Neuronal stem cell (in vitro differentiated cells): ENCODE results near the gene DZANK1.

Experiments
- DNase-seq: peaks from one replicate; pipeline ENCODE4 v3.0.0-alpha.2; 2013; ENCODE audit warnings: low spot score
- H2AFZ ChIP-seq: one replicate; pipeline ENCODE4 v1.6.1; 2013; ENCODE audit warnings: mild to moderate bottlenecking, low read length, inconsistent platforms
- H2AK5ac ChIP-seq: 2 replicates; pipeline ENCODE4 v1.6.1; 2013; ENCODE audit warnings: low read depth, mild to moderate bottlenecking, inconsistent platforms, low read length, moderate library complexity, mixed read lengths
- H2BK120ac ChIP-seq: 2 replicates; pipeline ENCODE4 v1.6.1; 2013; ENCODE audit warnings: low read depth, mild to moderate bottlenecking, inconsistent platforms, low read length, moderate library complexity, mixed read lengths
- H2BK12ac ChIP-seq: one replicate; pipeline ENCODE4 v1.6.1; 2013; ENCODE audit warnings: low read length, inconsistent platforms
- H2BK15ac ChIP-seq: 2 replicates; pipeline ENCODE4 v1.6.1; 2013; ENCODE audit warnings: mild to moderate bottlenecking, low read length, inconsistent platforms, mixed read lengths
- H2BK5ac ChIP-seq: one replicate; pipeline ENCODE4 v1.6.1; 2013; ENCODE audit warnings: inconsistent platforms, mild to moderate bottlenecking, low read length, moderate library complexity
- H3K14ac ChIP-seq: one replicate; pipeline ENCODE4 v1.6.1; 2013; ENCODE audit warnings: low read length, inconsistent platforms
- H3K18ac ChIP-seq: 2 replicates; pipeline ENCODE4 v1.6.1; 2013; ENCODE audit warnings: low read length, inconsistent platforms
- H3K23ac ChIP-seq: 2 replicates; pipeline ENCODE4 v1.6.1; 2013; ENCODE audit warnings: low read depth, mild to moderate bottlenecking, mixed read lengths, low read length, inconsistent platforms; ENCODE audit not compliant: poor library complexity
- H3K27ac ChIP-seq: replicated peaks from 3 replicates; pipeline ENCODE4 v1.5.1; 2013; ENCODE audit warnings: low read length, inconsistent platforms
- H3K27me3 ChIP-seq, 3 experiments: 2 replicates each; pipeline ENCODE4 v1.6.1; 2013; ENCODE audit warnings: low read length in 3 of 3, mild to moderate bottlenecking in 2 of 3, inconsistent platforms in 1 of 3, low read depth in 1 of 3, mixed read lengths in 1 of 3, moderate library complexity in 1 of 3; ENCODE audit not compliant: control insufficient read depth in 3 of 3, insufficient read depth in 3 of 3
- H3K36me3 ChIP-seq, 2 donors: replicated peaks in 1 of 2; 2 replicates each; pipeline ENCODE4 v1.6.1; 2013; ENCODE audit warnings: low read length in 2 of 2; ENCODE audit not compliant: control insufficient read depth in 2 of 2, insufficient read depth in 2 of 2
- H3K4ac ChIP-seq: 2 replicates; pipeline ENCODE4 v1.6.1; 2013; ENCODE audit warnings: inconsistent platforms, mild to moderate bottlenecking, low read length, moderate library complexity
- H3K4me1 ChIP-seq, 2 donors: 1 replicate in 1 of 2; 2 replicates in 1 of 2; pipeline ENCODE4 v1.6.1; 2013; ENCODE audit warnings: low read length in 2 of 2, low read depth in 1 of 2; ENCODE audit not compliant: control insufficient read depth in 2 of 2, insufficient read depth in 1 of 2
- H3K4me2 ChIP-seq: one replicate; pipeline ENCODE4 v1.6.1; 2013; ENCODE audit warnings: mild to moderate bottlenecking, low read length, inconsistent platforms; ENCODE audit not compliant: insufficient read depth, poor library complexity, severe bottlenecking
- H3K4me3 ChIP-seq, 2 donors: 2 replicates each; pipeline ENCODE4 v1.5.1; 2013; ENCODE audit warnings: low read length in 2 of 2, mild to moderate bottlenecking in 2 of 2, inconsistent platforms in 1 of 2, moderate library complexity in 1 of 2
- H3K79me1 ChIP-seq: one replicate; pipeline ENCODE4 v1.6.1; 2013; ENCODE audit warnings: low read depth, mild to moderate bottlenecking, inconsistent platforms, low read length, moderate library complexity
- H3K9ac ChIP-seq: one replicate; pipeline ENCODE4 v1.6.1; 2013; ENCODE audit warnings: mild to moderate bottlenecking, low read depth, low read length, inconsistent platforms; ENCODE audit not compliant: poor library complexity
- H3K9me3 ChIP-seq, 2 donors: replicated peaks in 1 of 2; 2 replicates each; pipeline versions ENCODE3 to v1.6.1; 2013; ENCODE audit warnings: low read length in 2 of 2, mild to moderate bottlenecking in 2 of 2, inconsistent platforms in 1 of 2, low read depth in 1 of 2, mixed read lengths in 1 of 2, moderate library complexity in 1 of 2; ENCODE audit not compliant: control insufficient read depth in 2 of 2, insufficient read depth in 1 of 2
- H4K8ac ChIP-seq: one replicate; pipeline ENCODE4 v1.6.1; 2013; ENCODE audit warnings: low read depth, mild to moderate bottlenecking, inconsistent platforms, low read length, moderate library complexity
- H4K91ac ChIP-seq: one replicate; pipeline ENCODE4 v1.6.1; 2013; ENCODE audit warnings: low read length, low read depth, mild to moderate bottlenecking, inconsistent platforms; ENCODE audit not compliant: poor library complexity
- WGBS, 2 donors: extraction: QIAGEN DNeasy Blood & Tissue Kit; methylation state at CpG; one replicate each; pipeline ENCODE4 v1.1.7; 2013; ENCODE audit warnings: missing lambda C conversion rate in 2 of 2, mixed read lengths in 1 of 2; ENCODE audit not compliant: insufficient read length in 2 of 2, insufficient replicate concordance in 1 of 2; ENCODE audit errors: extremely low coverage in 2 of 2; 5-methylcytosine and 5-hydroxymethylcytosine counted together

The DZANK1 gene

DNA sequence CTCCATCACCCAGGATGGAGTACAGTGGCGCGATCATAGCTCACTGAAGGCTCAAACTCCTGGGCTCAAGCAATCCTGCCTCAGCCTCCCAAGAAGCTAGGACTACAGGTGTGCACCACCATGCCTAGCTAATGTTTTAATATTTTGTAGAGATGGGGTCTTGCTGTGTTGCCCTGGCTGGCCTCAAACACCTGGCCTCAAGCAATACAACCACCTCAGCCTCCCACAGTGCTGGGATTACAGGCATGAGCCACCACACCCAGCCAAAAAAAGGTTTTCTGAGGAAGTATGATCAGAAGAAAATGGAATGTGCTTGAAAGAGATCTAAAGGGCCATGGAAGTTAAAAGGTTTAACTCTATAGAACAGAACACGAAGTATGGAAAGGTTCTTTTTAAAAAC lies 21.5 kb upstream of the DZANK1 start:
- no peak overlapping the region for H2BK5ac ChIP-seq
- no peak overlapping the region for H3K9ac ChIP-seq
- peaks cover 11 to 85% of the 10 kb centered on the region in 2 donors for H3K36me3 ChIP-seq
- no peak overlapping the region for H3K14ac ChIP-seq
- no peak overlapping the region for H3K23ac ChIP-seq
- no peak overlapping the region for H3K4ac ChIP-seq
- H3K27ac ChIP-seq, result no peak overlapping the region
- no peaks in the 10 kb centered on the region for H3K9me3 ChIP-seq
- H2BK12ac ChIP-seq, result no peak overlapping the region
- no peak overlapping the region for H4K8ac ChIP-seq
- H3K27me3 ChIP-seq, result no peaks in the 10 kb centered on the region
- WGBS, 2 donors, result no CpG with 5 or more reads among the region's 3 CpGs
- no peak overlapping the region for H2BK120ac ChIP-seq
- no peaks in the 10 kb centered on the region for H3K4me1 ChIP-seq
- no peak overlapping the region for H3K18ac ChIP-seq
- H4K91ac ChIP-seq, result no peak overlapping the region
- no peaks in the 10 kb centered on the region for H3K79me1 ChIP-seq
- DNase-seq, result no peak
- no peak overlapping the region for H3K4me3 ChIP-seq
- no peak overlapping the region for H2AK5ac ChIP-seq
- H2AFZ ChIP-seq, result no peak overlapping the region
- H3K4me2 ChIP-seq, result no peak overlapping the region
- no peak overlapping the region for H2BK15ac ChIP-seq

DNA sequence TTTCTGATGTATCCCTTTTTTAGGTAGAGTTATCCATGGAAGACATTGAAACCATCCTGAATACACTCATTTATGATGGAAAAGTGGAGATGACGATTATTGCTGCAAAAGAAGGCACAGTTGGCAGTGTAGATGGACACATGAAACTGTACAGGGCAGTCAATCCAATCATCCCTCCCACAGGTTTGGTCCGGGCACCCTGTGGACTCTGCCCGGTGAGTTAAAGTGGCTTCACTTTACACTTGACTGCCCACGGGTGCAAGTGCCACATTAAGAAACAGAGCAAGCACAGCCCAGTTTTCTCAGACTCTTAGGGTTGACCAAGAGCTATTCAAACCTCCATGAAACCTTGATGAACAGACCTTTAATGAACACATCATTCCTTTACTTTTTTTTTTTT lies 14.8 kb upstream of the DZANK1 start:
- Histone ChIP-seq H3K23ac (no peak overlapping the region), H3K79me1 (no peaks in the 10 kb centered on the region), H4K91ac (no peak overlapping the region), H3K14ac (no peak overlapping the region), H2BK120ac (no peak overlapping the region), H3K9ac (no peak overlapping the region), H4K8ac (no peak overlapping the region), H2BK12ac (no peak overlapping the region), H3K4me2 (no peak overlapping the region), H3K18ac (no peak overlapping the region), H2AK5ac (no peak overlapping the region), H2BK5ac (no peak overlapping the region), H2BK15ac (no peak overlapping the region), H2AFZ (no peak overlapping the region), H3K36me3 (peaks cover 15 to 94% of the 10 kb centered on the region in 2 donors), H3K27me3 (no peaks in the 10 kb centered on the region), H3K4ac (no peak overlapping the region), H3K27ac (no peak overlapping the region), H3K9me3 (no peaks in the 10 kb centered on the region), H3K4me1 (no peaks in the 10 kb centered on the region), H3K4me3 (no peak overlapping the region)
- no peak for DNase-seq
- WGBS, 2 donors, result no CpG with 5 or more reads among the region's 4 CpGs

DNA sequence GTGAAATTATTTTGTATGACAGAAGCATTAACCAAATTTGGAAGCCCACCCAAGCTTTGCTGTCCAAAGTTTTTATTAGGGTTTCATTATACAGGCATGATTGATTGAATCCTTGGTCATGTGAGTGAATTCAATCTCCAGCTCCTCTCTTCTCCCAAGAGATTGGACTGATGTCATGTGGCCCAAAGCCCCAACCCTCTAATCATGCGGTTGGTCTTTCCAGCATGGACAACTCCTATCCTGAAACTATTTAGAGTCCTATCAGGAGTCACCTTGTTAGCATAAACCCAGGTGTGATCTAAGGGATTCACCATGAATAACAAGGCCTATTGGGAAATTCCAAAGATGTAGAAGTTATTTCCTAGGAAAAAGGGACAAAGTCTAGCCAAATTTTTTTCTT lies 11.0 kb upstream of the DZANK1 start:
- Histone ChIP-seq H2BK15ac (no peak overlapping the region), H2BK12ac (no peak overlapping the region), H3K4me2 (no peak overlapping the region), H3K79me1 (no peaks in the 10 kb centered on the region), H3K4ac (no peak overlapping the region), H4K8ac (no peak overlapping the region), H2AFZ (no peak overlapping the region), H2BK5ac (no peak overlapping the region), H4K91ac (no peak overlapping the region), H3K9ac (no peak overlapping the region), H2BK120ac (no peak overlapping the region), H3K23ac (no peak overlapping the region), H3K18ac (no peak overlapping the region), H3K36me3 (peaks cover 16 to 94% of the 10 kb centered on the region in 2 donors), H3K9me3 (no peaks in the 10 kb centered on the region), H3K27me3 (no peaks in the 10 kb centered on the region), H2AK5ac (no peak overlapping the region), H3K4me1 (no peaks in the 10 kb centered on the region), H3K4me3 (no peak overlapping the region), H3K14ac (no peak overlapping the region), H3K27ac (no peak overlapping the region)
- DNase-seq, result no peak
- no CpG with 5 or more reads among the region's 1 CpG for WGBS, 2 donors

DNA sequence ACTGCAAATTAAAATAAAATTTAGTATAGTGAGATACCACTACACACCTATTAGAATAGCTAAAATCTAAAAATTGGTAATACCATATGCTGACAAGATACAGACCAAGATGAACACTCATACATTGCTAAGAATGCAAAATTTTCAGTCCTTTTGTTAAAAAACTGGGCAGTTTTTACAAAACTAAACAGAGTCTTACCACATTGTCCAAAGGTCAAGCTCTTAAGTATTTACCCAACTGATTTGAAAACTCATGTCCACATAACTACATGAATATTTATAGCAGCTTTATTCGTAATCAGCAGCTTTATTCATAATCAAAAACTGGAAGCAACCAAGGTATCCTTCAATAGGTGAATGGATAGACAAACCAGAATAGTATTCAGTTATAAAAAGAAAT lies 10.4 kb upstream of the DZANK1 start:
- H2AFZ ChIP-seq, result no peak overlapping the region
- H3K36me3 ChIP-seq, result peaks cover 12 to 93% of the 10 kb centered on the region in 2 donors
- WGBS, 2 donors, result no CpG with 5 or more reads among the region's 1 CpG

More for the DNA sequence above, 10.4 kb upstream of the DZANK1 start:
- Histone ChIP-seq H3K4me3 (no peak overlapping the region), H3K23ac (no peak overlapping the region), H2AK5ac (no peak overlapping the region), H3K14ac (no peak overlapping the region), H3K27me3 (no peaks in the 10 kb centered on the region), H2BK120ac (no peak overlapping the region), H3K4me1 (no peaks in the 10 kb centered on the region), H3K9me3 (no peaks in the 10 kb centered on the region), H2BK12ac (no peak overlapping the region), H3K9ac (no peak overlapping the region), H3K4ac (no peak overlapping the region), H3K4me2 (no peak overlapping the region), H2BK15ac (no peak overlapping the region), H4K8ac (no peak overlapping the region), H3K27ac (no peak overlapping the region), H4K91ac (no peak overlapping the region), H2BK5ac (no peak overlapping the region), H3K79me1 (no peaks in the 10 kb centered on the region), H3K18ac (no peak overlapping the region)
- no peak for DNase-seq
